Left renal cortex interstitium (tissue), 4 donors: ENCODE data around the gene ZNF311. TPM values are rescaled to one million over a fixed set of nuclear protein-coding genes. Genes with fewer than 3 reads are reported as not detected.

Experiments
- DNase-seq, 4 donors: peaks; one replicate each; pipeline ENCODE4 v3.0.0-alpha.2; 2013; ENCODE audit warnings: low read depth in 4 of 4, low spot score in 2 of 4, missing footprints in 1 of 4
- polyA plus RNA-seq, 4 donors: library from polyadenylated mRNA; unstranded; fragments of 120-200 nt; gene quantifications; one replicate each; pipeline ENCODE4 v1.2.1, GENCODE V29; 2013; ENCODE audit not compliant: insufficient read length in 4 of 4

Gene ZNF311
- polyA plus RNA-seq: 1 to 10 TPM; 4.7 to 7.6 (median 6.5) TPM

- DNase-seq: peak in 1 of 4 donors; percentile 55
Observed at GRCh38 chr6:29005183-29005885, at the start of gene ZNF311. Gene ZNF311, minus strand, starts transcription at chr6:29005315. Its CDS starts 1,361 bp downstream, at chr6:29003954.

DNA sequence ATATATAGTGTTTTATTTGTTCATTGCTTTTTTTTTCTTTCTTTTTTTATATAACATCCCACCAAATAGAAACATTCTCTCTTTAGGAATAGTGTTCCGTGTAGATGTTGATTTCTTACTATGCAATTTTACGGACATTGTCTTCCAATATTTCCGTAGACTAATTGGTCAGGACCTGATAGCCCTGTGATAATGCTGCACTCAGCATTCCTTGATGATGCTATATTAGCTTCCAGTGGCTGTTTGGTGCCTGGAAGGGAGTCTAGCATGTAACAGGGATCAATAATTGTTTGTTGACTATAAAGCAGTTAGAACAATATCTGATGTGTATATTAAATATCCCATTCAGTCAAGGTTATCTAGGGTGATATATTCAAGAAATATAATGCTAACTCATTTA, 46.6 kb upstream of the ZNF311 start:
- DNase-seq: no peak

- DNase-seq: no peak
Observed at GRCh38 chr6:29045075-29045474, 40.0 kb upstream of the ZNF311 start, which contains the start of gene OR2W1. Gene OR2W1, minus strand, starts transcription at chr6:29045175. Its CDS starts 0 bp downstream, at chr6:29045175.

DNA sequence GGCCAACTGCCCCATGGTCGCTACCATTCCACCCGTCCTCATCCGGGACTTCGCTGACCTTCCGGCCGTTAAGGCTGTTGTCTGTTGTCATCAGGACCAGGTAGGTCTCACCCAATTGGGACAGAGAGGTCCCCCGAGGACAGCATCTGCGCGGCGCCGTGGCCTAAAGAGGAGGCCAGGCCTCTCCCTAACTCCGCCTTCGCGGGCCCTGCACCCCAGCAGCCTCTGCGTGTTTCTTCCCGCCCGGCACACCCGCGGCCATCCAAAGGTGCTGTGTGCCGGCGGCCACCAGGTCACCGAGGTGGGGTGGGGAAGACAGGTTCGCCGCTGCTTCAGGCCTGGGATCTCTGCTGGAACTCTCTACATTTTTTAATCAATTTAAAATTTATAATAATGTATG, 30.8 kb upstream of the ZNF311 start:
- DNase-seq: no peak

DNA sequence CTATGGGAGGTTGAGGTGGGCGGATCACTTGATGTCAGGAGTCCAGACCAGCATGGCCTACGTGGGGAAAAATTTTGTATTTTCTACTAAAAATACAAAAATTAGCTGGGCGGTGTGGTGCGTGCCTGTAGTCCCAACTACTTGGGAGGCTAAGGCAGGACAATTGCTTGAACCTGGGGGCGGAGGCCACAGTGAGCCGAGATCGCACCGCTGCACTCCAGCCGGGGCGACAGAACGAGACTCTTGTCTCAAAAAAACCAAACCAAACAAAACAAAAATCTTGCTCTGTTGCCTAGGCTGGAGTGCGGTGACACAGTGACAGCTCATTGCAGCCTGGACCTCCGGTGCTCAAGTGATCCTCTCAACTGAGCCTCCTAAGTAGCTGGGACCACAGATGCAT, 23.7 kb upstream of the ZNF311 start:
- no peak for DNase-seq

- no peak for DNase-seq
Observed at GRCh38 chr6:29025927-29026585, 20.9 kb upstream of the ZNF311 start.

- DNase-seq: no peak
Observed at GRCh38 chr6:29021434-29021833, 16.3 kb upstream of the ZNF311 start.

DNA sequence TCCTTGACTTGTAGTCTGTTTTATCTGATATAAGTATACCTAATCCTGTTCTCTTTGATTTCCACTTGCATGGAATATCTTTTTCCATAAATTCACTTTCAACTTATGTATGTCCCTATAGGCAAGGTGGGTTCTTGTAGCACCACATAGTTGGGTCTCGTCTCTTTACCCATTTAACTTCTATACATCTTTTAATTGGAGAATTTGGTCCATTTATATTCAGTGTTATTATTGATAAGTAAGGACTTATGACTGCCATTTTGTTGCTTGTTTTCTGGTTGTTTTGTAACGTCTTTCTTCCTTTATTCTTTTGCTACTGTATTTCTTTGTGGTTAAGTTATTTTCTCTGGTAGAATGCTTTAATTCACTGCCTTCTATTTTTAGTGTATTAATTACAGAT, 14.5 kb upstream of the ZNF311 start:
- DNase-seq: no peak

DNA sequence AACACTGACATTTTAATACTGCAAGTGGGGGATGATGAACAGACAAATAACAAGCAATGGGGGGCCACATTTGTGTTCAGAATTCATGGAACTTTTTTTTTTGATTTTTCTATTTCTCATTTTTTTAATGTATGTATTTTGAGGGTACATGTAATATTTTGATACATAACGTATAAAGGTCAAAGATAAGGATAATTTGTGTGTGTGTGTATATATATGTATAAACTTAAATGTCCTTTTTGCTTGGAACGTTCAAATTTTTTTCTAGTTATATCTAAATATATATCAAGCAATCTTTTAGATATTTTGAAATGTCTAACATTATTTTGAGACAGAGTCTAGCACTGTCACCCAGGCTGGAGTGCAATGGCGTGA, 12.3 kb upstream of the ZNF311 start:
- no peak for DNase-seq

DNA sequence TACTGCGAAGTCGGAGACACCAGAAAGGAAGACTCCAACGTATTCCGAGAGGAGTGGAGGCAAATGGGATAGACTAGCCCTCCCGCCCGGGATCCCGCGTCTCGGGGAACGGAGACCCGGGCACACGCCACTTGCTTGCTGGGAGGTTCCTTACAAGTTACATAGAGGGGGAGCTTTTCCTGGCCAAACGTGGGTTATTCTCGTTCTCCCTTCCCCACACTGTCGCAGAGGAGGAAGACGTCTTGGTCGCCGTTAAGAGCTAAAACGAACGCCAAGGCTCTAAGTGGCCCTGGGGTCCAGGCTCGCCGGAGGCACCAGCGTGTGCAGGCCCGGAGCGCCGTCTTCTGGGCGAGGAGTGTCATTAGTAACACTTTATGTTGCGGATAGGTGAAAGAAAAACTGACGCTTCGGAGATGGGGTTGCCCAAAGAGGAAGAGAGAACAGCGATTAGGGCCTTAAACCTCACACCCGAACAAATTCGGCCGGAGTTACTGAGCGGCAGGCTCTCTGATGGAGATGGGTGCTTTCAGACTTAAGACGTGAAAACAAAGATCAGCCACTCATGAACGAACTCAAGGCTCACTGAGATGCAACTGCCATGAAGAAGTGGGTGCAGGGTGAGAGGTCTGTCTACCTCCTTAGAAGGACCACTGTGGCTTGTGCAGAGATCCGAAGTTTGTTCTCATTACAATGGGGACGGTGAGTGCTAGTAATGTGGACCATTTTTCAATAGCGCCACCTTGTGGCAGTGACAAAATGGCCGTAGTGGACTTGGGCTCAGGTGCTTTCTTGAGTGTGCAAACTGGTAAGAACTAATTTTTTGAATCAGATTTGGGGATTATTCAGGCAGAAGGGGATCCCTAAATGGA, 11.7 kb upstream of the ZNF311 start:
- peak in 3 of 4 donors; percentile 76 to 86 (median 82) for DNase-seq

DNA sequence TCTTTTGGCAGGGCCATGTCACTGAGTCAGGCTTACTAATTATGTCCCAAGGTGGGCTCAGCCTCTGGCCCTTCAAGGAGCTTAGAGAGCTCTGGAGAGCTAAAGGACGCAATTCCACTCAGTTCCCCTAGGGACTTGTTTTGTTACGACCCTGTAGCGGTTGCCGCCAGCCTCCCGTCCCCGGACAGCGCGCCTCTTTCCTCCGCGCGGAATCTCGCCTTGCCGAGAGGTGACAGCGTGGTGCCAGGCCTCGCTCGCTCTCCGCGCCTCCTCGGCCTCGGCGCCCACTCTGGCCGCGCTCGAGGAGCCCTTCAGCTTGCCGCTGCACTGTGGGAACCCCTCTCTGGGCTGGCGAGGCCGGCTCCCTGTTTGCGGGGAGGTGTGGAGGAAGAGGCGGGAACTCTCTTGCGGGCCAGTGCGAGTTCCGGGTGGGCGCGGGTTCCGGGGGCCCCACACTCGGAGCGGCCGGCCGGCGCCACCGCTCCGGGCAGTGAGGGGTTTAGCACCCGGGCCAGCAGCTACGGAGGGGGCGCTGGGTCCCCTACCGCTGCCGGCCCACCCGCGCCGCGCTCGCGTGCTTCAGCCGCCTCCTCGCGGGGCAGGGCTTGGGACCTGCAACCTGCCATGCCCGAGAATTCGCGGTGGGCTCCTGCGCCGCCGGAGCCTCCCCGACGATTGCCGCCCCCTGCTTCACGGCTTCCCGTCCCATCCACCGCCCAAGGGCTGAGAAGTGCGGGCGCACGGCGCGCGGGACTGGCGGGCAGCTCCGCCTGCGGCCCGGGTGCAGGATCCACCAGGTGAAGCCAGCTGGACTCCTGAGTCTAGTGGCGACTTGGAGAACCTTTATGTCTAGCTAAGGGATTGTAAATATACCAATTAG, 9.9 kb upstream of the ZNF311 start:
- no peak for DNase-seq

GRCh38 chr6:29011276-29011734, 6.2 kb upstream of the ZNF311 start:
- DNase-seq: peak in 2 of 4 donors; percentile 59 to 68

- DNase-seq: no peak
Observed at GRCh38 chr6:29009358-29009757, 4.2 kb upstream of the ZNF311 start.

DNA sequence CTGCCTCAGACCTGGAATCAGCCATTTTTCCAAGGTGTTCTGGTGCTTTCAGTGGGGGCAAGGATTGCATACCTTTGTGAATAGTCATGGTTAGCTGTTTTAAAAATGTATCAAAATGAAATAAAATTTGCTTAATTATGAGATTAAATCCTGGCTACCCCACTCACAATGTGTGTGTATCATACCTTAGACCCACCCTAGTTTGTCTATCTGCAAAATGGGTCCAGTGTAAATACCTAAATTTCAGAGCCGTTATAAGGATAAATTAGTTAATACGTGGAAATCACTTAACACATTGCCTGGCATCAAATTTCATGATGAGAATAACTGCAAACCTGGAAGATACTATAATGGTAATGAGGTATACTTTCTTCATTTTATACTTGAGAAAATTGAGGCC, 3.0 kb upstream of the ZNF311 start:
- no peak for DNase-seq

DNA sequence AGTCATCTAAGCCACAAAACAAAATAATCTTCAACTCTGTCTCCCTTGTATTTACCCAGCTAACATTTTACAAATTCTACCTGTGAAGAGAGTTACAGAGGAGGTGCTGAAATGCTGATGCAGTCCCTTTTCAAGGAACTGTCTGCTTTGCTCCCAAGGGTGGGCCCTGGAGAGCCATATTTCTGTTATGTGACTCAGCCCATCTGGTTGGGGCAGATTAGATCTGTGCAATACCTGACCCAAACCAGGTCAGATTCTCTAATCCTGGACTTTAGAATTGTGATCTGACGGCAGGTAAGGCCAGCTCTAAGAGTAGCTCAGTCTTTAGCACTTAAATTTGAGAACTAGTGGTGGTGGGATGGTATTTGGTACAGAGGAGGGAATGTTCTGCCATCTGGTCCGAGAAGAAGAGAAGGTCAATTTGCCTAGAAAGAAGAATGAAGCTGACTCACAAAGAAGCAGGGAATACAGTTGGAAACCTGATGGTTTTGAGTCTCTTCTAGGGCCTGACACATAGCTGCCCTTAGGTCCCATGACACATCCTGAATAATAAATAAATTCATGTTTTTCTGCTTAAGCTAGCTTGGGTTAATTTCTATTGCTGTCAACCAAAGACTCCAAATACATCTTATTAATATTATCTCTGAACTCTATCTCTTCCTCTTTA, 8.1 kb downstream of the ZNF311 start:
- DNase-seq: no peak

- no peak for DNase-seq
Observed at GRCh38 chr6:28995093-28995650, 9.9 kb downstream of the ZNF311 start.

DNA sequence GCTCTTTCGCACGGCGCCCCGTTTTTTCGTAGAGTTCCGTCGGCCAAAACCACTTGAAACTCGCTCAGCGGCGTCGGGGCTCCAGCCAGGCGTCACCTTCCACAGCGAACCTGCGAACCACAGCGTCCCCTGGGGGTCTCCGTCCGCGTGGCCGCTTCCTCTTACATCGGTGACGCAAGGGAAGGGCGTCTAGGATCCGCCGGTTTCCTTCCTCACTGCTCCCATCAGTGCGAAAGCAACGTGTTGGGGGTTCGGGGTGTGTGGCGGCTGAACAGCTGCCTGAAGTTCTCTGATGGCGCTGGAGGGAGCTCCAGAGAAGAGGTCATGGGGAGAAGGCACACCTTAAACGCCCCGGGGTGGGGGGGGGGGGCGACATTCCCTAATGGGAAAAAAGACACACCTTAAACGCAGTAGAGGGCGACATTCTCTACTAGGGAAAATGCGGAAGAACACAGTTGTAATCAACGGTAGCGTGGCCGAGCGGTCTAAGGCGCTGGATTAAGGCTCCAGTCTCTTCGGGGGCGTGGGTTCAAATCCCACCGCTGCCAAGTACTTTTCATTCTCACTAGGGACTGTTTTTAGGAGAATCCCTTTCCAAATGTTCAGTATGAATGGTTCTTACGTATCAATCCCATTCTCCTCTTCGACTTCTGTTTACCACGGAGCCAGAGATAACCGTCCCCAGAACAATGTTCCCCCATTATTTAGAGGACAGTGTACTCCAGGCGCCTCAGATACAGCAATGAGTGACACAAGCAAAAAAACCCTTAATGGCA, 16.4 kb downstream of the ZNF311 start:
- DNase-seq: peak in 1 of 4 donors; percentile 28

- peak; percentile 90 to 96 (median 93) for DNase-seq
Observed at GRCh38 chr6:28985462-28986164, 19.5 kb downstream of the ZNF311 start.
